HL-60 (cell line): ENCODE data around the gene PCDH8.
A peak's percentile ranks its signal among the peaks of the same experiment; 100 is the strongest.

Experiments used
- DNase-seq, 2 experiments: peaks; one replicate each; pipeline ENCODE4 v3.0.0-alpha.2; 2010 to 2020; ENCODE audit warnings: low read depth in 1 of 2, low spot score in 1 of 2
- H3K27ac ChIP-seq: fragments of 250-450 bp; sonication (Bioruptor Pico); replicated peaks from 2 replicates; pipeline ENCODE4 v1.5.1; 2020; ENCODE audit warnings: mild to moderate bottlenecking, moderate library complexity
- H3K27me3 ChIP-seq: fragments of 250-450 bp; sonication (Bioruptor Pico); 2 replicates; pipeline ENCODE4 v1.5.1; 2021; ENCODE audit warnings: mild to moderate bottlenecking, moderate library complexity; ENCODE audit not compliant: insufficient read depth, poor library complexity, severe bottlenecking
- H3K4me3 ChIP-seq: replicated peaks from 2 replicates; pipeline ENCODE4 v1.5.1; 2011; ENCODE audit warnings: mild to moderate bottlenecking, control low read depth, low read length; ENCODE audit not compliant: insufficient read depth
- GABPA ChIP-seq: IDR thresholded peaks from 2 replicates; pipeline ENCODE4 v1.6.1; 2012; ENCODE audit warnings: low read depth
- POLR2AphosphoS5 ChIP-seq: IDR thresholded peaks from 2 replicates; pipeline ENCODE4 v1.6.1; 2012; ENCODE audit warnings: low read depth
- SPI1 ChIP-seq: IDR thresholded peaks from 2 replicates; pipeline ENCODE4 v1.6.1; 2012; ENCODE audit warnings: low read depth, mild to moderate bottlenecking, borderline replicate concordance
- TF ChIP-seq, protein P1 (sequence below): IDR thresholded peaks from 2 replicates; pipeline ENCODE4 v1.6.1; 2012; ENCODE audit warnings: low read depth; ENCODE audit not compliant: insufficient replicate concordance
- TF ChIP-seq, protein P2 (sequence below): IDR thresholded peaks from one replicate; pipeline ENCODE4 v1.5.1; 2011; ENCODE audit warnings: low read length, control low read depth, inconsistent platforms; ENCODE audit not compliant: insufficient read depth

The PCDH8 gene

DNA sequence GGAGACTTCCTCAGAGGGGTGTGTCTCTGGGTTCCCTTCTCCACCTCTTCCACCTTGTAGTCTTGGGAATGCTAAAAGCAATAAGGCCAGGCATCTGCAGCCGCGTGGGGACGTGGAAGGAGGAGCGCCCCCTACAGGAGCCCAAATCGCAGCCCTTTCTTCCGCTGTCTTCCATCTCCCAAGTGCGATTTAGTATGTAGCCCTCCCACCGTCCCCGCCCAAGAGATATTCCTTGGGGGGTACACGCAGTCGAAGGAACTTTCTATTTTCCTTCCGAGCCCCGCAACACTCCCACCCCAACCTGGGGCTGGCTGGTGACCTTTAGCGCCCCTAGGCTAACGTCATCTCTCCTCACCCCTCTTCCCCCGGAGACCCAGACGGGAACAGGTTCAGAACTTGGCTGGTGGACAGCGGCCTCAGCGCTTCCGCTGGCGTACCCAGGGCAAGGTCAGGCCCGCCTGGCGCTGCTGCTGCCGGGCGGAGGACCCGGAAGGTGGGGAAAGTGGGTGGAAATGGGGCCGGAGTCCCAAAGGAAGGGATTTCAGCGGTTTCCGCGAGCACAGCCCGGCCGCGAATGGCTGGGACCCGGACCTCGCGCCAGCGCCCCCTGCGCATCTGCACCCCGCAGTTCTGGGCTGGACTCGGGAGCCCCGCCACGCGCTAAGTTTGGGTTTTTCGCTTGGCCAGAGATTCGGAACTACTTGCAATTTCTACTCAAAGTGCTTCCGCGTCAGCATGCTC is 2.1 kb upstream of the PCDH8 start:
- H3K27ac ChIP-seq = peak overlapping the region; percentile 51
- peak overlapping the region; percentile 50 for H3K4me3 ChIP-seq
- peak; percentile 38 to 79 for DNase-seq
- peaks cover 35% of the 10 kb centered on the region for H3K27me3 ChIP-seq
- TF ChIP-seq, protein P1, sequence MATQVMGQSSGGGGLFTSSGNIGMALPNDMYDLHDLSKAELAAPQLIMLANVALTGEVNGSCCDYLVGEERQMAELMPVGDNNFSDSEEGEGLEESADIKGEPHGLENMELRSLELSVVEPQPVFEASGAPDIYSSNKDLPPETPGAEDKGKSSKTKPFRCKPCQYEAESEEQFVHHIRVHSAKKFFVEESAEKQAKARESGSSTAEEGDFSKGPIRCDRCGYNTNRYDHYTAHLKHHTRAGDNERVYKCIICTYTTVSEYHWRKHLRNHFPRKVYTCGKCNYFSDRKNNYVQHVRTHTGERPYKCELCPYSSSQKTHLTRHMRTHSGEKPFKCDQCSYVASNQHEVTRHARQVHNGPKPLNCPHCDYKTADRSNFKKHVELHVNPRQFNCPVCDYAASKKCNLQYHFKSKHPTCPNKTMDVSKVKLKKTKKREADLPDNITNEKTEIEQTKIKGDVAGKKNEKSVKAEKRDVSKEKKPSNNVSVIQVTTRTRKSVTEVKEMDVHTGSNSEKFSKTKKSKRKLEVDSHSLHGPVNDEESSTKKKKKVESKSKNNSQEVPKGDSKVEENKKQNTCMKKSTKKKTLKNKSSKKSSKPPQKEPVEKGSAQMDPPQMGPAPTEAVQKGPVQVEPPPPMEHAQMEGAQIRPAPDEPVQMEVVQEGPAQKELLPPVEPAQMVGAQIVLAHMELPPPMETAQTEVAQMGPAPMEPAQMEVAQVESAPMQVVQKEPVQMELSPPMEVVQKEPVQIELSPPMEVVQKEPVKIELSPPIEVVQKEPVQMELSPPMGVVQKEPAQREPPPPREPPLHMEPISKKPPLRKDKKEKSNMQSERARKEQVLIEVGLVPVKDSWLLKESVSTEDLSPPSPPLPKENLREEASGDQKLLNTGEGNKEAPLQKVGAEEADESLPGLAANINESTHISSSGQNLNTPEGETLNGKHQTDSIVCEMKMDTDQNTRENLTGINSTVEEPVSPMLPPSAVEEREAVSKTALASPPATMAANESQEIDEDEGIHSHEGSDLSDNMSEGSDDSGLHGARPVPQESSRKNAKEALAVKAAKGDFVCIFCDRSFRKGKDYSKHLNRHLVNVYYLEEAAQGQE = peak; percentile 100
- no peak; the same call in 1 of the 2 replicates for TF ChIP-seq SPI1
- TF ChIP-seq GABPA = peak; percentile 80

DNA sequence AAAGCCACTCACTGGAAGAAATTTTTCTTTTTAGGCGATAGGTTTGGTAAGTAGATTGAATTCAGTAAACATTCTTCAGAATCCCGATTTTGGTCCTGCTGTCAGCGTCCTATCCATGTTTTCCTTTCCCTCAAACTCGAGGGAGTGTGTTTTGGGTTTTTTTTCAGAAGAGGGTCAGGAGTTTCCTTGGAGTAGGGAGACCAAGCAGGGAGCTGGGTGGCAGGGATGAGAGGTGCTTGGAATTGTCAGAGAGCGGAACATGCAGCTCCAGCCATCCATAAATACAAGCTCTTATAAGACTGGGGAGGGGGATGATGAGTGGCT is 1.6 kb upstream of the PCDH8 start:
- Histone ChIP-seq H3K27me3 (peaks cover 40% of the 10 kb centered on the region), H3K27ac (no peak overlapping the region), H3K4me3 (no peak overlapping the region)
- TF ChIP-seq, protein P2, sequence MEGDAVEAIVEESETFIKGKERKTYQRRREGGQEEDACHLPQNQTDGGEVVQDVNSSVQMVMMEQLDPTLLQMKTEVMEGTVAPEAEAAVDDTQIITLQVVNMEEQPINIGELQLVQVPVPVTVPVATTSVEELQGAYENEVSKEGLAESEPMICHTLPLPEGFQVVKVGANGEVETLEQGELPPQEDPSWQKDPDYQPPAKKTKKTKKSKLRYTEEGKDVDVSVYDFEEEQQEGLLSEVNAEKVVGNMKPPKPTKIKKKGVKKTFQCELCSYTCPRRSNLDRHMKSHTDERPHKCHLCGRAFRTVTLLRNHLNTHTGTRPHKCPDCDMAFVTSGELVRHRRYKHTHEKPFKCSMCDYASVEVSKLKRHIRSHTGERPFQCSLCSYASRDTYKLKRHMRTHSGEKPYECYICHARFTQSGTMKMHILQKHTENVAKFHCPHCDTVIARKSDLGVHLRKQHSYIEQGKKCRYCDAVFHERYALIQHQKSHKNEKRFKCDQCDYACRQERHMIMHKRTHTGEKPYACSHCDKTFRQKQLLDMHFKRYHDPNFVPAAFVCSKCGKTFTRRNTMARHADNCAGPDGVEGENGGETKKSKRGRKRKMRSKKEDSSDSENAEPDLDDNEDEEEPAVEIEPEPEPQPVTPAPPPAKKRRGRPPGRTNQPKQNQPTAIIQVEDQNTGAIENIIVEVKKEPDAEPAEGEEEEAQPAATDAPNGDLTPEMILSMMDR = no peak
- TF ChIP-seq SPI1 (no peak), GABPA (no peak), POLR2AphosphoS5 (no peak)
- TF ChIP-seq, protein P1 = no peak
- no peak for DNase-seq

DNA sequence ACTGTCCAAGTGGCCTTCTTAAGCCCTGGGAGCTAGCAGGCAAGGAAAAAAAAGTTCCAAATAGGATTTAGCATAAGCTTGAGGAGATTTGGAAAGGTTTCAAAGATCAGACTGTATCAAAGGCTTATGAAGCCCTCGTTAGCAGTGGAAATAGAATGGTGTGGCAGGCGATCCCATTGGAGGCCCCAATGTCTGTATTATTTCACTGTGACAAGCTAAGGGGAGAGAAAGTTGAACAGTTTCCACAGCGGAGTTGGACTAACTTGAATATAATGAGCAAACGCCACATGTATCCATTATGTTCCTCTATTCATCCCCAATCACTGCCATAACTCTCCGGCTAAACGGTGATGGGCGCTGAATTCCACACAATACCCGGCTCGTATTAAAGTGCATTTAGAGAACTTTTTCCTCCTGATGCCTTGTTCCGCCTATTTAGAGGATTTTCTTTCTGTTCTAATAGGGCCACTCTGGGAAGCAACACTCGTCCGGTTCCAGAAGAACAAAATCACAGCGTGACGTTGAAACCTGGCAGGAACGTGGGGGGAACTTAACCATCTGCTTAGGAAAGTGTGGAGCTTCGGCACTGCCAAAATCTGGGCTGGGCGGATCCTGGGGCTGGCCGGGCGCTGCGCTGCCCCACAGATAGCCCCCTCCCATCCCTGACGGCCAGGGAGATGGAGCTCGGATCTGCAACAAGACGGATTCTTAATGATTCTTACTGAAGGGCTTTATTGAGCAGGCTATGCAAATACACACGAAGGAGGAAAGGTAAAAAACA is 1.0 kb upstream of the PCDH8 start:
- H3K4me3 ChIP-seq = no peak overlapping the region
- H3K27ac ChIP-seq = no peak overlapping the region
- DNase-seq = no peak
- no peak for TF ChIP-seq SPI1
- TF ChIP-seq, protein P1 = no peak
- TF ChIP-seq, protein P2 = no peak
- TF ChIP-seq GABPA = no peak
- no peak for TF ChIP-seq POLR2AphosphoS5
- peaks cover 41% of the 10 kb centered on the region for H3K27me3 ChIP-seq
